Muscle of arm (tissue), 12 donors: ENCODE data around the gene F10. TPM values are rescaled to one million over a fixed set of nuclear protein-coding genes. Genes with fewer than 3 reads are reported as not detected.

Experiments
- DNase-seq: peaks from one replicate; pipeline ENCODE4 v3.0.0-alpha.2; 2013
- polyA plus RNA-seq, 12 donors: library from polyadenylated mRNA; unstranded; fragments of 120-200 nt; gene quantifications; one replicate each; pipeline ENCODE4 v1.2.1, GENCODE V29; 2013; ENCODE audit not compliant: insufficient read length in 12 of 12

The F10 gene
- polyA plus RNA-seq, 12 donors, result 11.8 to 38.1 (median 17.9) TPM; not detected in 1

DNA sequence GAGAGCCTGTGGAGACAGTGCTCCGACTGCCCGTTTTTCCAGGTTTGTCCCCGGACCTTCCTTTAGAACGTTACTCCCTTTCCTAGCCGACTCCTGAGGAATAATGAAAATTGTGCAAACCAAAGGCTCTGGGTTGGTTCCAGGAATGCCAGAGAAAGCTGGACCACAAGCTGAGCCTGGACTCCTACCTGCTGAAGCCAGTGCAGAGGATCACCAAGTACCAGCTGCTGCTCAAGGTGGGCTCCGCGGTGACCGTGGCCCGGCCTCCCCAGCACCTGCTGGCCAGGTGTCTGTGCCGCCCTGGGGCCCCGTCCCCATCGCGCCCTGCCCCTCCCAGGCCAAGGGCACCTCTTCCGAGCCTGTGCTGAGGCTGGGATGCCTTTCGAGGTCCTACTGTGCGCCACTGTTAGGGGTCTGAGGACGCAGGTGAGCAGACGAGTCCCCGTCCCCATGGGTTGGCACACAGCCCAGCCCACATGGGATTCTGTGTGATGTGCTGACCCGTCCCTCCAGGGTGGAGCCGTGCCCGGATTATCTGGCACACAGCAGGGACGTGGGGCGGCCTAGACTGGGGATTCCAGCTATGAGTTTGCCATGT is 37.6 kb upstream of the F10 start:
- DNase-seq, result no peak

GRCh38 chr13:113086031-113086750 is 36.4 kb upstream of the F10 start:
- no peak for DNase-seq

DNA sequence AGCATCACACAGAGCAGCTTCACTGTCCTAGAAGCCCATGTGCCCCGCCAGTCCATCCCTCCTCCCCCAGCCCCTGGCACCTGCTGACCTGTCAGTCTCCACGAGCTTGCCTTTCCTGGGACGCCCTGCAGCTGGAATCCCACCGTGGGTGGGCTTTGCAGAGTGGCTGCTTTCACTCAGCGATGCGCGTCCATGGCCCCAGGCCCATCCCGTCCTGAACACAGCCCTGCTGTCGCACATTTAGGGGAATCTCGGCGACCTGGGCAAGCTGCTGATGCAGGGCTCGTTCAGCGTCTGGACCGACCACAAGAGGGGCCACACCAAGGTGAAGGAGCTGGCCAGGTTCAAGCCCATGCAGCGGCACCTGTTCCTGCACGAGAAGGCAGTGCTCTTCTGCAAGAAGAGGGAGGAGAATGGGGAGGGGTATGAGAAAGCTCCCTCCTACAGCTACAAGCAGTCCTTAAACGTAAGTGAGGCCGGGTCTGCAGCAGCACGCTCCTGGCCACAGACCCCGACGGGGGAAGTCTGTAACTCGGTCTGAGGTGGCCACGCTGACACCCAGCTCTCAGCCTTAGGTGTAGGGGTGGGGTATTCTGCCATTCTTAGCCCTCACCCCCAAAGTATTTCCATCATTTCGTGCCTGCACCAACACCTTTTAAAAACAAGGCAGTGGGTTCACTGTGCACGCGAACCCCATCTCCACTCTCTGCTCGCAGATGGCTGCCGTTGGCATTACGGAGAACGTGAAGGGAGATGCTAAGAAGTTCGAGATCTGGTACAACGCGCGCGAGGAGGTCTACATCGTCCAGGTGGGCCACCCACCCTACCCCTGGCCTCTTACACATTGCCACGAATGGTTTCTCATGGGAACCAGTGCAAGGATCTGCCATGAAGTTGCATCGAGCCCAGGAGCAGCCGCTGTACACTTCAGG is 35.3 kb upstream of the F10 start:
- DNase-seq, result no peak

- no peak for DNase-seq
These were observed 34.5 kb upstream of the F10 start for GRCh38 chr13:113087923-113088690.

DNA sequence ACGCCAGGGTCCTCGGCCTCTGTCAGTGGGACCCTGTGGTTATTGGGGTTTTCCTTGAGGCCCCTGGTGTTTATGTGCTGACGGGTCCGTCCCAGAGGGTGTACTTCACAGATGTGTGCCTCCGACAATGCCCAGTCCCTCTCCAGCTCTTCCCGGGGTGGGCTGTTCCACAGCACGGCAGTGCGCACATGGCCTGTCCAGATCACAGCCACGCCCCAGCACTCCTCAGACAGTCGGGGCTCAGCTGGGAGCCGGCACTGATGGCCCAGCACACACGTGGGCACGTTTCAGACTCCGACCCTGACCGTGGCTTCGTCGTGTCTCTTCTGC is 33.9 kb upstream of the F10 start:
- no peak for DNase-seq

GRCh38 chr13:113089693-113090414 is 32.7 kb upstream of the F10 start:
- DNase-seq, result no peak

GRCh38 chr13:113090415-113090770 is 32.2 kb upstream of the F10 start:
- no peak for DNase-seq

GRCh38 chr13:113090806-113091205 is 31.8 kb upstream of the F10 start:
- DNase-seq, result no peak

DNA sequence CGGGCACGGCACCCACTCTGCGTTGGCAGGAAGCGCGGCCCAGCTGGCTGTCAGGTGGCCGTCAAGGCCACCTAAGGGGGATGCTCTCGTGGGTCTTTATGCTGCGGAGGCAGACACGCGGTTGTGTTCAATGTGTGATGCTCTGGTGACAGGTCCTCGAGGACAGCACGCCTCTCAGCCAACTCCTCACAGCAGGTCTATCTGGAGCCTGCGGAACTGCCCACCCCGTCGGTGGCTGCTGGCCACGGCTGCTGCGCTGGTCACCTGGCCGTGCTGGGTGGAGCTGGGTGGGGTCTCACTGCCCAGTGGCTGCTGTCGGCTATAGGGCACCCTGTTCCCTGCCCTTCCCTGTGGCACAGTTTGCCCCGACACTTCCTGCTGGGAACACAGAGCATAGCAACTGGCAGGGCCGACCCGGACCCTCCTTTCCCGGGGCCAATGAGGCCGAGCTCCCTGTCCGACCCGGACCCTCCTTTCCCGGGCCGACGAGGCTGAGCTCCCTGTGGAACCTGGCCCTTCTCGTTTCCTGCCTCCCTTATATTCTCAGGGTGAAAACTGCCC is 31.3 kb upstream of the F10 start:
- no peak for DNase-seq

GRCh38 chr13:113091891-113092775 is 30.5 kb upstream of the F10 start:
- DNase-seq, result no peak

DNA sequence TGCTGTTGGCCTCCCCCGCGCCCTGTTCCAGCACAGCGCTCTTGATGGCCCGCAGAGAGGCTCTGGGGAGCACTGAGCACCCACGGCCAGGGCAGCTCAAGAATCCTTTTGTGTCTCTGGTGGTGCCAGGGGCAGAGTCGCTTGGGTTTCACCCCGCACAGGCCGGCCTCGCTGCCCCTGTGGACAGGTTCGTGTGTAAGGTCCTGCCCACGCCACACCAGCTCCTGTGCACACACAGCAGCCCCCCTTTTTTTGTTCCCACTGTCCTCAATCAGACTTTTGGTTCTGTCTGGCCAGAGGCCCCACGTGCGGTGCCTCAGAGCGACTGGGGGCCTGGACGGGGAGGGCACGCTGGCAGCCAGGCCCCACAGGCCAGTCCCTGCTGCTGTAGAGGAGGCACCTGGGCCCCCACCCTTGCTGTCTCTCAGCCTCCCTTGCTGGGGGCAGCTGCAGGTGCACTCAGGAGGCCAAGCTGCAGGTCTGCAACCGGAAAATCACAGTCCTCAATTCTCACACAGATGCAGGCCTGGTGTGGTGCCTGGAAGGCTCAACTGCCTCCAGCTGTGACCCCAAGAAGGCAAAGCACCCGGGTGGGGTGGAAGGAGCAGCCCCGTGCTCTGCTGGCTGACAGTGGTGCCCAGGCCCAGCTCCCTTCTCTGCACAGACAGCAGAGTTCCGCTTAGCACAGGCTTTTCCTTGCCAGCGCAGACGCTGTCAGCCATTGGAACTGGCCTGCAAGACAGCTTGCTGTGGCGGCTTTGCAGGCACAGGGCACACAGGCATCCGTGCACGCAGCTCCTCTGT is 29.6 kb upstream of the F10 start:
- DNase-seq, result no peak

GRCh38 chr13:113093580-113094409 is 28.8 kb upstream of the F10 start:
- DNase-seq, result no peak

DNA sequence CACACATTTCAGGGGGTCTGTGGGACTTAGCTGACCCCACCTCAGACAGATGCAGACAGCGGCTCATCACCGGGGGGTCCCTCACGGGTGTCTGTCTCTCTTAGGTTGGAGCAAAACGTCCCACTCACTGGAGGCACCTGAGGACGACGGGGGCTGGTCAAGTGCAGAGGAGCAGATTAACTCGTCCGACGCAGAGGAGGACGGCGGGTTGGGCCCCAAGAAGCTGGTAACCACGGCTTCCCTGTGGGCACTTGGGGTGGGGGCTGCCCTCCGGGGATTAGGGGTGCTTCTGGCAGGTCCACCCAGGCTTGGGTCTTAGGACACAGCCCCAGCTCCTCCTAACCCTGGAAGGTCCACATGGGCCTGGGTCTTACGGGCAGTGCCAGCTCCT is 28.2 kb upstream of the F10 start:
- no peak for DNase-seq

GRCh38 chr13:113095146-113096051 is 27.2 kb upstream of the F10 start:
- no peak for DNase-seq

DNA sequence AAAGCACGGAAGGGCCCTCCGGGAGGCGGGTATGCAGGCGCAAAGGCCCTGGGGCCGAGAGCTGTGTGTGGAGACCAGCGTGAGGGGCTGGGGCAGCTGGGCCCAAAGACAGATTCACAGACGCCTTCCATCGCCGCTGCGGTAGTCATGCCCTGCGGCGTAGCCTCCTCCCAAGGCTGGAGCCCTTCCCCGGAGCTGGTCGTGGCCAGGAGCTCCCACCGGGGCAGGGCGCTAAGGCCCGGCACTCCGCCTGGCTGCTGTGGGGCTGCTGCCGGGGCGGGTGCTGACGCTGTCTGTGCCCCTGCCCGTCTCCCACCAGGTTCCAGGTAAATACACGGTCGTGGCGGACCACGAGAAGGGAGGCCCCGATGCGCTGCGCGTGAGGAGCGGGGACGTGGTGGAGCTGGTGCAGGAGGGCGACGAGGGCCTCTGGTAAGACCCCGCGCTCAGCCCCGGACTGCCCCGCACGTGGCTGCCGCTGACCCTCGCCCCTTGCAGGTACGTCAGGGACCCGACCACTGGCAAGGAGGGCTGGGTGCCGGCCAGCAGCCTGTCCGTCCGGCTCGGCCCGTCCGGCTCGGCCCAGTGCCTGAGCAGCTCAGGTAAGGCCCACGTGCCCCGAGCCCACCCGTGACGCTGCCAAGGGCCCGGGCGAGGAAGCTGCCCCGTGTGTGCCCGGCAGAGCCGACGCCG is 26.4 kb upstream of the F10 start:
- no peak for DNase-seq

DNA sequence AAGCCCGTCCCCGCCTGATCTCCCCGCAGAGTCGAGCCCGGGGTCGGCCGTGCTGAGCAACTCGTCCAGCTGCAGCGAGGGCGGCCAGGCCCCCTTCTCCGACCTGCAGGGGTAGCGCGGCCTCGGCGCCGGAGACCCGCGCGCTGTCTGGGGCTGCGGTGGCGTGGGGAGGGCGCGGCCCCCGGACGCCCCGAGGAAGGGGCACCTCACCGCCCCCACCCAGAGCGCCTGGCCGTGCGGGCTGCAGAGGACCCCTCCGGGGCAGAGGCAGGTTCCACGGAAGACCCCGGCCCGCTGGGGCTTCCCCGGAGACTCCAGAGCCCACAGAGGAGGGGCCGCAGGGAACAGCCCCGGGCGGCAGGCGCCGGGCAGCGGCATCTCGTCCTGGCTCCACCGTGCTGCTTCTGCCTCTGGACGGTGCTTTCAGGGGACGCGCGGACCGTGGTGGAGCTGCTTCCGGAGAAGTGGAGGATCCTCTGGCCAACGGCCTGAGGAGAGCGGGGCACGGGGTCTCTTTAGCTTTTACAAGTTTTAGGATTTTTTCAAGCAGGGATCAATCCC is 25.8 kb upstream of the F10 start:
- DNase-seq, result no peak
